Stimulated activated CD4-positive, alpha-beta T cell treated with anti-CD3 and anti-CD28 coated beads, TNF-alpha, amount 100 ng/mL, for 4 hours (primary cell): ENCODE results near the gene TEP1.

ENCODE experiments used
- DNase-seq, 3 experiments: peaks; one replicate each; pipeline ENCODE4 v3.0.0-alpha.2; 2020; ENCODE audit warnings: low read depth in 3 of 3

The TEP1 gene

DNA sequence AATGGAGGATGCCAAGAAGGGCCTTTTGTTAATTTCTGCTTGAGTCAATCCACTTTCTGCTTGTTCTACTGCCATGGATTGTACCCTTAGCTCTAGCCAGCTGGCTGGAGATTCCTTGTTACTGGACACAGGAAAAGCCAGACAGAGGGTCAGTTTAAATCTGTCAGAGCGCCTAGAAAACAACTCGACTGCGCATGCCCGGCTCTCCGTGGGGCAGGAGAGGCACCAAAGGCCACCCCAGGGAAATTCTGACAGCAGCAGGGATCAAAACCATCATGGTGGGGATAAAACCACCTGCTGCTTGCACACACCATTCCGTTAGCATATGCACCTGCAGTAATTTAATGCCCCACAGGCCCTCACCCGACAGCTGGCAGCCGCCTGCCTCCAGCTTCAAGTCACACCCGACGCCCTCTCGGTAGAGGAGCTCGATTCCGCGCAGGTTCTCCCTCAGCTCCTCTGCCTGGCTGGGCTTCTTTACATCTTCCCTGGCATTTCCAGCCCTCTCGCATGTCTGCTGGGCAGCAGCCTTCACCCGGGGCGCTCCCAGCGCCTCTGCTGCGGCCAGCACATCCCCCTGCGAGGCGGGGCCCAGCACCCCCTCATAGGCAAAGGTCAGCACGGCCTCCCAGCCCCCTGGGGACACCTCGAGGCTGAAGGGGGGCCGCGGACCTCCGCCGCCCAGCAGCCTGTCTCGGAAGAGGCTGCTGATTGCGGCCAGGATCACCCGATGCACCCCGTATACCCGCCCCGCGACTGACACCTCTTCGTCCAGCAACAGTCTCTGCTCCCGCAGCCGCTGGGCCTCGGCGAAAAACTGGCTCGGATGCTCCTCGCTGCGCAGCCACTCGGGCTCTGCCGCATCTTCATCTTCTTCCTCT lies 21.6 kb upstream of the TEP1 start:
- no peak for DNase-seq

DNA sequence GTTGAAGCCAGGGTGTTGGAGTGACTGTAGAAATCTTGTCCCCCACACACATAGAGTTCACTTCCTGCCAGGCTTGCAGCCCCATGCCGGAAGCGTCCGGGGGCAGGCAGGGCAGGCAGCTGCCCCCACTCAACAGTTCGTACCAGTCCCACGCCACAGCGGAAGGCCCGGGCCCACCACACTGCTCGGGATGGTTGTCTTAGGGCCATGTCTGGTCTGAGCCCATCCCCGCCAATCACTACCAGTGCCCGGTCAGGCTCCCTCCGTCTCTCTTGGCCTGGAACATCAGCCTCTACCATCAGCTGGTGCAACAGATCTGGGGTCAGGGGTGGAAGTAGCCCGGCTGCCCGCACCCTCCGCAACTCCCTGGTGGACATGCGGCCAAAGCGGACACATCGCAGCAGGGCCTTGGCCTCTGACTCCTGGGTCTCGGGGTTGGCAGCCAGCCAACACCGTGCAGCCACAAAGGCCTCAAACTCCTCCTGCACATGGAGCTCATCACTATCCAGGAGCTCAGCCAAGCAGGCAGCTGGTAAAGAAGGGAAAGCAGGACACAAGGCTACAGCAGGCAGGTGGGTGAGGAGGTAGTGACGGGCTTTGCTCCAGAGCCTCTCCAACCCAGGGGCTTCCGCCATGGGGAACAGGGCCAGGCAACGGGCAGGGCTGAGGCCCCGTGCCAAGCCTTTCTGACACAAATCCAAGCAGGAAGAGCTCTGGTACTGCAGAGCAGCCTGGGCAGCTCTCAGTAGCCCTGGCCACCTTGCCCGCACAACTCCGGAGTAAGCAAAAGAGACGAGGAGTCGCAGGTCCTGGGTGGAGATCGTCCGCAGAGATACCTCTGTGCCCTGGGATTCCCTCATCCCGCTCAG lies 16.7 kb upstream of the TEP1 start:
- no peak for DNase-seq

DNA sequence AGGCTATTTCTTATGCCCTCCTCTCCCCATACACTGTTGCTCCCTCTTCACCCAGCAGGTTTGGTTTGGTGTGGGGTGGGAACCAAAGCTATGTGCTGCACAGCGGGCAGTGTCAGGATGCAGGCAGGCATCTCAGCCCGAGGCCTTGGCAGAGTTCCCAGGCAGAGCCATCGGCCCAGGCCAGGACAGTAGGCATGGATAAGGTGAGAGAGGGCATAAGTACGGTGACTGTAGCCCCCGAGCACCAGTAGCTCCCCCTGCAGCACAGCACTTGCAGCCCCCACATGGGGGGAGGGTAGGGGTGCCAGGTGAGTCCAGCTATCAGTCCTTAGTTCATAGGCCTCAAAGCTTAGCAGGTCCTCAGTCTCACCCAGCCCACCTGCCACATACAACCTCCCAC lies 15.5 kb upstream of the TEP1 start:
- no peak for DNase-seq

DNA sequence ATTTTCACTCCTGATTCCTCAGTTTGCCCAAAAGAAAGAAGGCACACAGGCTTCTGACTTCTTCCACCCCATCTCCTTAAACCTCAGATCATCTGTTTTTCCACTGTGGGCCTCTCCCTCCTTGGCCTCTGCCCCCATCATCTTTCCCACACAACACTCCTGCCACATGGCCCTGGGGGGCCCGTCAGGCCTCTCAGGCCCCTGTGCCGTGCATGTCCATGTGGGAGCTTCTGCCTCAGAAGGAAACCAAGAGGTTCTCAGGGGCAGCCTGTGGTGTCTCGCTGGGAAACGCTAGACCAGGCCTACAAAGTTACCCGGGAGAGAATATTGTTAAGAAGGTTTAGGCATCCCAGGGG lies 14.7 kb upstream of the TEP1 start:
- no peak for DNase-seq

DNA sequence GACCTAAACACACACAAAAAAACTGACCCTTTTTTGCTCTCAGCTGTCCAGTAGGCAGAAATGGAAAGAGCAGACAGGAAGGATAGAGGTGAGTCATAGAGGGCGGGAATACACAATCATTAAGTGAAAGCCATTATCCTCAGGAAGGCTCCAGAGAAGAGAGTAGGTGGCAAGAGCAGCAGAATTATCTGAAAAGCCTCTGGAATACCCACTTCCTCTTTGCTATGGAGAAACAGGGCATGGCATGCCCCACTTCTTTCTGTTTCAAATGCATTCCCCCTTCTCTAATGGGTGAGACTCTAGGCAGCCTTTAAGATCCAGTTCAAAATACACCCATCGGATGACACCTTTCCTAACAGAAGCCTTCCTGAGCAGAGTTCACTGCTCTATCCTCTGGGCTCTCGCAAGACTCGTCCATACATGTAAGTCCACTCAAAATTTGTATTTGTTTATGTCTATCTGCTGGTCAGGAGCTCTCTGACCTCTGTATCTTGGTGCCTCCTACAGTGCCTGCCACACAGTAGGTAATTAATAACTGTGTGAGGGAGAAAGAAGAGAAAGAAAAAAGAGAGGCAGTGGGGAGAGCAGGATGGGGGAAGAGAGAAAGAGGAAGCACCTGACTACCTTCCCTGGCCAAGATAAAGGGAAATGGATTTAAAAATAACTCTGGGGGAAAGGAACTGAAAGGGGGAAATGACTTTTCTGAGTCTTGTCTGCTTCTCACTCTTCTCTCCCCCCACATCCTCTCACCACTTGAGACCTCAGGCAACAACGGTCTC lies 14.1 kb upstream of the TEP1 start:
- DNase-seq = no peak

DNA sequence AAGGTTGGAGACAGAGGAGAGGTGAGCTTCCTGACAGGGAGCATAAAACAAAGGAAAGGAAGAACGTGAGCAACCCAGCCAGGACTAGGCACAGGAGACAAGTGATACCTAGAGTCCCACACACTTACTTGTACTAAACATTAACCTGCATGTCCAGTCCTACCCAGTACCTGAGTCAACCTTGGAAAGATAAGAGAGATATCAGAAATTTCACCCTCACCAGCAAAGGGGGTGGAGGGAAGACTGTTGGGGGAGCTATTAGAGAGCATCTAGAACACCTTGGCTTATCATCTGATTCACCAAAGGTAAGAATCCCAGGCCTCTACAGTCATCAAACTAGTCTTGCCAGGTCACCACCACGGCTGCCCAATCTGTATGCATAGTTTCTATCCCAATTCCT lies 11.6 kb upstream of the TEP1 start:
- DNase-seq = no peak

DNA sequence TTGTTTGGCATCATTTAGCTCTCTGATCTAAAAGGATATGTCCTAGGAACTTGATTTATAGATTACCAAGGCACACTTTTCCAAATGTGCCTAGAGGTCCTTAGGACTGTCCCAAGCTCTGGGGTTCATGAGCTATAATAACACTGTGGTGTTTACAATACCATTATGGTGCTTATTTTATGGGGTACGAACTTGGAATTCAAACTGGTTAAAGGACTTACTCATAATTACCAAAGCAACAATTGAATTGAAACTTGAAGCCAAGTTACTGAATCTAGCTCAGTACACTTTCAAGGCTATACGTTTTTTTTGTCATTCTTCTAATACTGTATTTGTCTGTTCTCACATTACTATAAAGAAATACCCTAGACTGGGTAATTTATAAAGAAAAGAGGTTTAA lies 9.6 kb upstream of the TEP1 start:
- DNase-seq = no peak

DNA sequence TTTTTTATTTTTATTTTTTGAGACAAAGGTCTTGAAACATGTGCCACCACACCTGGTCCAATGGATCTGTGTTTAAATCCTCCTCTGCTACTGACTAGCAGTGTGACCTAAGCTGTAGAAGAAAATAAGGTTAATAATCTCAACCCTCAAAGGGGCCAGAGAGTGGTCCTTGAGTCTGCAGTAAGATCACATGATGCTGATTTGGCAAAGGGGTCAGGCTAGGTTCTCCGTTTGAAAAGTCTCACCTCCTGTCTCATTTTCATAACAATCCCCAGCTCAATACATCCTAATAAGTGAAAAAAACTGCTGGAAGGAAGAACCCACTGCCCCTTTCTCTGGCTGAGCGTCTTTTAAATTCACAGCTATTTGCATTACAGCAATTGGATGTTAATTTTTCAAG lies 8.0 kb upstream of the TEP1 start:
- DNase-seq = no peak

DNA sequence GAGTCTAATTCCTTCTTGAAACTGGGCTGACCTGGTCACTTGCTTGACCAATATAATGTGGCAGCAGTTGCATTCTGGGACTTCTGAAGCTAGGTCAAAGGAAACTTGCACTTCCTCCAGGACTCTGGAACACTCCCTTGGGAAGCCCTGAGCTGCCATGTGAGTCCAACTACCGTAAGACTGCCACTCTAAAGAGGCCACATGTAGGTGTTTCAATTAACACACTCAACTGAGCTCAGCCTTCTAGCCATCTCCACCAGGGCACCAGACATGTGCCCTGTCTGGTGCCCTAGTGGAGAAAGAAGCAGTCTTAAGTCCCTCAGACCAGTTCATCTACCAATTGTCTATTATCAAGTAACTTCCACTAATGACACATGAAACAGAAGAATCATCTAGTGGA lies 6.1 kb upstream of the TEP1 start:
- DNase-seq = no peak

DNA sequence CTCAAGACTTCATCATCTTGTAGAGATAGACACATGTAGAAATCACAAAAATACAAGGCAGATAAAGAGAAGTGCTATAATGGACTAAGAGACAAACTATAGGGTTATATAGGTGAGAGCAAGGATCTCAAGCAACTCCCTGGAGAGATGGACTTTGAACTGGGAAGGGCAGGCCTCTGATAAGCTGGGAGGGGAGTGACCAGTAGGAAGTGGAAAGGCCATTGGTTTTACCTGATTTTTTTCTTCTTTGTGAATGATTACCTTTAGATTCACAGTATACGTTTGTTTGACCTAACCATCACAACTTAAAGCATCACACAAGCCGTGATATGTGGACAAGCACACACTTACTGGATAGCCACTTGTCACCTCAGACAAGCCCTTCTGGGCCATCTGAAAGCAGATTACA lies 5.2 kb upstream of the TEP1 start:
- DNase-seq = no peak

DNA sequence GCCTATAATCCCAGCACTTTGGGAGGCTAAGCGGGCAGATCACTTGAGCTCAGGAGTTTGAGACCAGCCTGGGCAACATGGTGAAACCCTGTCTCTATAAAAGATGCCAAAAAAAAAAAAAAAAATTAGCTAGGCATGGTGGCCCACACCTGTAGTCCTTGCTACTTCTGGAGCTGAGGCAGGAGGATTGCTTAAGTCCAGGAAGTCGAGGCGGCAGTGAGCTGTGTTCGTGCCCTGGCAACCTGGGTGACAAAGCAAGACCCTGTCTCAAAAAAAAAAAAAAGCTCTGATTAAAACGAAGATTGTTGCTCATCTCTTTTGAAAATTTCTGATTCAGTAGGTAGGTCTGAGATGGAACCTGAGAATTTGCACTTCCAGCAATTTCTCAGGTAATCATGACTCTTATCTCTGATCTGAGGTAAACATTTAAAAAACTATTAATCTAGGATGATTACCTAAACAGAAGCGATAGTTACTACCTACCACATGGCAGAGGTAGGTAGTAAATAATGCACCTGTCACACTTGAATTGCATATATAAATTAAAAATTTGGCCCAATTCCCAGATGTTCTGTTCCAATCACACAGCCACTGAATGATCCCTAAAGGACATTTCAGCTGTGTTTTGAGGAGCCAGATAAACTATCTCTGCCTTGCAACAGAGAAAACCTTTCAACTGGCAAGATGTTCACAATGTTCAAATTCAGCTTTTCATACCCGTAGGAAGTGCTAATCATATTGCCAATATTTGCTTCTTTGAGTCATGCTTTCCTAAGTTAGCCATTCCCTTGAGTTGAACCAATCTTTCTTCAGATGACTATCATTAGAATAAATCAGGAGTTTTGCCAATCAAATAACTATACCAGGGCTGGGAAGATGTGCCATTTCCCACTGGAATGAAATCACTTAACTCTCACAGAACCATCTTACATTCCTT lies 4.2 kb upstream of the TEP1 start:
- no peak for DNase-seq

DNA sequence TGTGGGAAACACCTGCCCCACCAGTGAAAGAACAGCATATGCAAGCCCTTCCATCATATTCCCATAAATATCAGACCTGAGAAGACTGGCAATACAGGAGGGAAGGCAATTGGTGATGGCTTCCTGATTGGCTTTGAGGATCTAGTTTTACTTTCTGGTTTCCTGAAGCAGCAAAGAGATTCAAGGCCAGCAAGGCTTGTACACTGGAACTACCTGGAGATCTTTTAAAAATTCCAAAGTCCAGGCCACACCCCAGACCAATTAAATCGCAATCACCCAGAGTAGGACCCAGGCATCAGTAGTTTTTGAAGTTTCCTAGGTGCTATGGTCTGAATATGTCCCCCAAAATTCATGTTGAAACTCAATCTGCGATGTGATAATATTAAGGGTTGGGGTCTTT lies 2.9 kb upstream of the TEP1 start:
- DNase-seq = no peak

DNA sequence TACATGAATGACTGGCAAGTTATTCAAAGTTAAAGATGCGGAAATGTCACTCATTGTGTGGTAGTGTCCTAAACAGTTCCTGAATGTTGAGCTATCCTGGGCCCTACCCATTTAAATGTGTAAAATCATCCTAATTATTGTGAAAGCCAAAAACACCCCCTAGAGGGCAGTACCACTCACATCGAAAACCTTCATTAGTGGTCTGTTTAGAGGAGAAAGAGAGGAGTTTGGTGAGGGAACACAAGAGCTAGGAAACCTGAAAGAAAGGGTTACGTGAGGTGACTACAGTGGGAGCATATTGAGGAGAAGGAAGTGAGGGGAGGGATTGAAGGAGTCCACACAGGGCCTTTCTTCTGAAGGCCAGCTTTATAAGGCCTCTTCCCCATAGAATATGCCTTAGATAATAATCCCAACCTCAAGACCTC lies 2.5 kb upstream of the TEP1 start:
- no peak for DNase-seq

DNA sequence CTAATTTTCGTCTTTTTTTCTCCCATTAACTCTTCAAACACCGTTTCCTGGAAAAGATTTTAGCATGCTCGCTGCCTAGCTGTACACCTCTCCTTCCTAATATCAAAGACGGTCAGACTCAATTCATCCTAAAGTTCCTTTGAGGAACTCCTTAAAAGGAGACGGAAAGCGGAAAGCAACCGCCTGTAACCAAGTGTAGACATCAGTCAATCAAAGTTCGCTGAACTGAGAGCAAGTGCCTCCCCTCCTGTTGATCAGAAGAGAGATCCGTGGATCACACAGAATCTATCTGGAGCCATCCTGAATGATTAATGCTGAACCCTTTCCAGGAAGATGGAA lies 412 bp upstream of the TEP1 start:
- no peak for DNase-seq

DNA sequence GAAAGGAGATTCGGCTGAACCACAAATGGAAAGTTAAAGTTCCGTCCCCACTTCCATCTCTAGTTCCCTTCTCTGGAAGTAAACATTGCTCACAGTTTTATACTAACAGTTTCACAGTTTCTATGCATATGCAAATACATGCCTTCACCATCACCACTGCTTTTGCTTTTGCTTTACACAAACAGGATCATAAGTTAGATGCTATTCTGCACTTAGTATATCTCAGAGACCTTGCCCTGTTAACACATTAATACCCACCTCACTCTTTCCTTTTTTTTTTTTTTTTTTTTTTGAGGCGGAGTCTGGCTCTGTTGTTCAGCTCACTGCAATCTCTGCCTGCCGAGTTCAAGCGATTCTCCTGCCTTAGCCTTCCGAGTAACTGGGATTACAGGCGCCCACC lies 890 bp downstream of the TEP1 start:
- no peak for DNase-seq

DNA sequence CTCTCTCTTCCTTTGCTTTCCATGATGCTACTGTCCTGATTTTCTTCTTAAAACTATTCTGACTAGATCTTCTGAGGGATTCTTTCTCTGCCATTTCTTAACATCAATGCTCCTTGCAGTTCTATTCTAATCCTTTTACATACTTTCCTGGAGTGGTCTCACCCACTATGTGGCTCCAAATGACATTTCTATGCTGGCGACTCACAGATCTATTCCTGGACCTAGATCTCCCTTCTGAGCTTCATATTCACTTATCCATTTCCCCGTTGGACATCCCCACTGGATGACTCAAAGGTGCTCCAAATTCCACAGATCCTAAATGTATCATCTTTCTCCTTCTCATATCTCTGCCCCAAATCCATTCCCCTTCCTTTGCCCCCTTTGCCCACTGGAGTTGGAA lies 4.1 kb downstream of the TEP1 start:
- DNase-seq = no peak

DNA sequence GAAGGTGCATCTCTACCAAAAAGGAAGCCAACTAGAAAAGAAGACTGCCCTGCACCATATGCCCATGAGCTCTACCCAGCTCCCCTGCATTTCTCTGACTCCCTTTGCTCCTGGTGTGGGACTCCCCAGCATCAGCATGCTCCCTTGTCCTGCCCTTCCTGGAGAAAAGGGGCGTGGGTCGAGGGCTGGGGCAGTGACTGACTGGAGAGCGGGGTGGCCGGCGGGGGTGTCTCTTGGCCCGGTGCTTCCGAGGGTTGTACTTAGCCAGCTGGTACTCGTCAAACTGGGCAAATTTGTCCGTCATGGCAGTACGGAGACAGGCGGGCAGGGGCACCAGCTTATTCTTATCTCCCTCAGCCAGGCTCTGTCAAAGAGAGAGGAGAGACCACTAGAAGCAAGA lies 9.8 kb downstream of the TEP1 start:
- DNase-seq = no peak

DNA sequence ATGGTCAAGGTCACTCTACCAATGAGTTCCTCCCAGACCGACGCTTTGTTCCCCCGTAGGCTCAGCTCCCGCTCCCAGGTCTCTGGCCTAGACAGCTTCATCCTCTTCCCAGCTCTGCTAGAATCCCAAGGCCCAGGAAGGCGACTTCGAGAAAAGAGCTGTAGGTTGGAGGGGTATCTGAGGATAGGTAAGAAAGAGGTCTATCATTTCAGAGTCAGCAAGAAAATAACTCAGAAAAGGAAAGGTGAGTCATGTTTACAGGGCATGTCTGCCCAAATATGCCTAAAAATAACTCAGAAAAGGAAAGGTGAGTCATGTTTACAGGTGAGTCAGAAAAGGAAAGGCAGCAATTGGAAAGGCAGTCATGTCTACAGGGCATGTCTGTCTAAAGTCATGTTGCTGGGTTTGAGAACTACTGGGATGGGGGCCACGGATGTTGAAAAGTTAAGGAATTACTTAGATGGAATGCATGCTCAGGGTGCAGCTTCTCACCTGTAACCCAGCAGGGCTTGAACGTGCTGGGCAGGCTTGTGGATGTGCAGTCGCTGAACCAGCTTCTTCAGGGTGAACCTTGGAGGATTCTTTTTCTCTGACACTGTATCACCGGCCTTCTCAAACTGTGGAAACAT lies 12.2 kb downstream of the TEP1 start:
- DNase-seq = no peak

DNA sequence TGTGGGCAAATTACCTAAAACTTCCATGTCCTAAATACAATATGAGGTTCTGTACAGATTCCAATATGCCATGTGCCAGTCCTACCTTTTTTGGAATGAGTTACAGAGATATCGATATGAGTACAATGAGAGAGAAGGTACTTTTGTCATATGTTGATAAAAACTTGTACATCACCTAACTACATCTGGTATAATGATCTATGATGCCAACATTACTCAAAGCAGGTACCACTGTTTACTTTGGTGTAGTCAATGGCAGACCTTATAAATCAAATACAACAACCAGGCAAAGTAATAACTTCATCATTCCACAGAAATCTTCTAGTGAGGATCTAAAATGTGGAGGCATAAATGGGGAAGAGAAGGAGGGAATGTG lies 12.7 kb downstream of the TEP1 start:
- no peak for DNase-seq

DNA sequence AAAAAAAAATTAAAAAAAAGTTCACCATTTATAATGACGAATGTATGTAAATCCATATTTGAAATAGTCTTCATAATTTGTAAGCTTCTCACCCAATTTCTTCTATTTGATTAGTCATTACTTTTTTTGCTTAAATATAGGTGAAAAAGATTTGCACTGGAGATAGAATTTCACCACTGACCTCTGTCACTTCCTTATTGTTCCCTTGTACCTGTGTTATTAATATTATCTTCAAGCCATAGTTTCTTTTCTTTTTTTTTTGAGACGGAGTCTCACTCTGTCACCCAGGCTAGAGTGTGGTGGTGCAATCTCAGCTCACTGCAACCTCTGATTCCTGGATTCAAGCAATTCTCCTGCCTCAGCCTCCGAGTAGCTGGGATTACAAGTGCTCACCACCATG lies 15.8 kb downstream of the TEP1 start:
- no peak for DNase-seq

DNA sequence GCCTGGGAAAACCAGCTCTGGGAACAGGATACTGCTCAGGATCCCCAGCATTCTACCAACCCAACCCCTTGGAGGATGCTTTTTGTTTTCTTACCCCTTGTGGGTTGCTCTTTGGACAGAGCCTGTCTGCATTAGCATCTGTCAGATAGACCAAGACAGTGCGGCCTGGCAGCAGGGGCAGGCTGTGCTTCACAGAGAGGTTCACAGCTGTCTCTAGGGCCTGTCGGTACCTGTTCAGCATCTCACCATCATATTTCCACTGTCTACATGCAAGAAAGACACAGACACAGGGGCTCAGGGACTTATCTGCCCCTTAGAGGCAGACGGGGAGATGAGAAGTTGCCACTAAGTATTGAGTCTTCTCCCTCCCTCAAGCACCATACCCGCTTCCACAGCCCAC lies 21.8 kb downstream of the TEP1 start:
- DNase-seq = no peak
